ENCODE data around the gene ANKRD29. TPM values are rescaled to one million over a fixed set of nuclear protein-coding genes. Genes with fewer than 3 reads are reported as not detected.
A peak's percentile ranks its signal among the peaks of the same experiment; 100 is the strongest.
"Not testable (repeated sequence)": the region's sequence is repeated elsewhere in the genome, so short reads cannot be mapped to it uniquely, and the experiment has no call there.

ANKRD29 gene
- total and polyA plus RNA-seq, 7 donors: 0.57 to 2.1 (median 1.1) TPM

- Histone ChIP-seq H3K4me3 (no peak overlapping the region), H3K27ac (no peak overlapping the region), H3K9me3 (no peaks in the 10 kb centered on the region), H3K4me1 (peaks cover 24% of the 10 kb centered on the region), H3K36me3 (ENCODE audit: insufficient read depth in 1 of 2, low read depth in 1 of 2) (peaks cover 0 to 9% of the 10 kb centered on the region in 2 donors), H3K27me3 (ENCODE audit: insufficient read depth in 3 of 3, low read length in 2 of 3) (no peaks in the 10 kb centered on the region)
- intact Hi-C loops (cut with DNase I): loop anchor here in 1 of 2 donors (5.0 kb wide), 1 partner anchor 47 kb away; no protein-coding TSS in a partner anchor
- no peak for TF ChIP-seq CTCF (IDR thresholded peaks at IDR 0.05)
- DNase-seq: no peak
- WGBS, 3 donors: 82 to 90% (median 85%) methylated on average over 8 of the region's 8 CpGs
- ATAC-seq: peak in 2 of 4 donors; percentile 31 to 67
Measured at GRCh38 chr18:23578891-23579653, 83.6 kb downstream of the ANKRD29 start.

- Histone ChIP-seq H3K36me3 (ENCODE audit: insufficient read depth in 1 of 2, low read depth in 1 of 2) (peaks cover 0 to 12% of the 10 kb centered on the region in 2 donors), H3K4me3 (no peak overlapping the region), H3K27me3 (ENCODE audit: insufficient read depth in 3 of 3, low read length in 2 of 3) (no peaks in the 10 kb centered on the region), H3K9me3 (no peaks in the 10 kb centered on the region), H3K4me1 (peaks cover 24% of the 10 kb centered on the region), H3K27ac (no peak overlapping the region)
- no peak for TF ChIP-seq CTCF (IDR thresholded peaks at IDR 0.05)
- no peak for DNase-seq
- no peak for ATAC-seq
- intact Hi-C loops (cut with DNase I): loop anchor here in 1 of 2 donors (5.0 kb wide), 1 partner anchor 46 kb away; no protein-coding TSS in a partner anchor
- WGBS, 3 donors: 68 to 86% (median 77%) methylated on average over 5 to 6 of the region's 6 CpGs
Measured at GRCh38 chr18:23578067-23578701, 84.5 kb downstream of the ANKRD29 start.

- H3K4me3 ChIP-seq; H3K27ac ChIP-seq; H3K9me3 ChIP-seq; H3K27me3 ChIP-seq (ENCODE audit: insufficient read depth in 3 of 3, low read length in 2 of 3); DNase-seq; ATAC-seq: not testable (repeated sequence)
- Histone ChIP-seq H3K4me1 (peaks cover 29% of the 10 kb centered on the region), H3K36me3 (ENCODE audit: insufficient read depth in 1 of 2, low read depth in 1 of 2) (peaks cover 0 to 19% of the 10 kb centered on the region in 2 donors)
- WGBS, 3 donors: 92 to 97% (median 96%) methylated on average over 11 to 24 of the region's 24 CpGs
- intact Hi-C loops (cut with DNase I): loop anchor here in 1 of 2 donors (5.0 kb wide), 1 partner anchor 45 kb away; no protein-coding TSS in a partner anchor
Measured at GRCh38 chr18:23577521-23577920, 85.2 kb downstream of the ANKRD29 start.

GRCh38 chr18:23575309-23575651 is 87.4 kb downstream of the ANKRD29 start:
- H3K4me3 ChIP-seq: no peak overlapping the region
- no peak for TF ChIP-seq CTCF (IDR thresholded peaks at IDR 0.05)
- WGBS, 3 donors: 95 to 97% (median 96%) methylated on average over 7 of the region's 7 CpGs
- H3K27ac ChIP-seq: no peak overlapping the region
- intact Hi-C loops (cut with DNase I): loop anchor here in 1 of 2 donors (5.0 kb wide), 1 partner anchor 43 kb away; no protein-coding TSS in a partner anchor
- peaks cover 24% of the 10 kb centered on the region for H3K4me1 ChIP-seq
- no peak for ATAC-seq
- no peaks in the 10 kb centered on the region for H3K27me3 ChIP-seq (ENCODE audit: insufficient read depth in 3 of 3, low read length in 2 of 3)
- DNase-seq: no peak
- no peaks in the 10 kb centered on the region for H3K9me3 ChIP-seq
- H3K36me3 ChIP-seq (ENCODE audit: insufficient read depth in 1 of 2, low read depth in 1 of 2): peaks cover 6 to 41% of the 10 kb centered on the region in 2 donors

Data from psoas muscle (tissue), 8 donors.